CD4-positive, alpha-beta T cell treated with Interleukin-6 at 100 ng/mL for 8 hours (primary cell): ENCODE results near the gene SSH2.
A peak's percentile ranks its signal among the peaks of the same experiment; 100 is the strongest.
"Not testable (repeated sequence)": the region's sequence is repeated elsewhere in the genome, so short reads cannot be mapped to it uniquely, and the experiment has no call there.

Source experiments
- DNase-seq: peaks from one replicate; pipeline ENCODE4 v3.0.0-alpha.2; 2020; ENCODE audit warnings: mixed read lengths, low spot score

Gene SSH2

DNA sequence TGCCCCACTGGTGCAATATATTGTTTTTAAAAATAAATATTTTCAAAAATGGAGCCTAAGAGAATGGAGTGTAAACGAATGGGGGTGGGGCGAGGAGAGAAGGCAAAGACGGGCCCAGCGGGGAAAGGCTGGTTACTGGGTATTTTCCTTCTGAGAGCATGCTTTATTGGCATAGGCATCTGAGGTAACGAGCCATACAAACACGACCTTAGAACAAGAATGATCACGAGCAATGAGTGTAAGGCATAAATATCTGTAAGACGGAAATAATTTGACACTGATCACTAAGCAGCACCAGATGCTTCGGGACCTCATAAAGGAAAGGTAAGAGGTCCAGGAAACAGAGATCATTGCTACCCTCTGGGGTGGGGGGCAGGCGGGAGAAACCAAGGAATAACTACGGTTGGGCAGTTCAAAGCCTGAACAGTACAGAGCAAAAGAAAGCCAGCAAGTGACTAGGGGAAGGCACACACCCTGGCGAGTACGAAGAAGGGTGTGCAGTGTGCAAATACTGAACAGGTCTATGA, 959 bp downstream of the SSH2 start:
- peak; percentile 4 for DNase-seq

DNA sequence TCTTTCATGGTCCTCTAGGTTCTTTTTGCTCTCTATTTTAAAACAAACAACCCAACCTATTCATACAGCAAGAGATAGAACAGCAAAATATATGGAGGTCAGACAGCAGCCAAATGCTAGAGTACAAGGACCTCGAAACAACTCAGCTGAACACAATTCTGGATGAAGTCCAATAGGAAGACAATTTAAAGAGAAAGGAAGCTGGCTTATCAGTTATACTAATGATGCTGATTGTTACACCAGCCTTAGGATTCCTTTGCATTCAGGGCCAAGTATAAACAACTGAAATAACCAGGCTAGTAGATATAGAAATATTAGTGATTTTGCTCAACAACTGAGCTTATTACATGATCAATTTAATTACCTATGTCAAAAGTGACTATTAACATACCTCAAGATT, 2.5 kb downstream of the SSH2 start:
- DNase-seq: no peak

DNA sequence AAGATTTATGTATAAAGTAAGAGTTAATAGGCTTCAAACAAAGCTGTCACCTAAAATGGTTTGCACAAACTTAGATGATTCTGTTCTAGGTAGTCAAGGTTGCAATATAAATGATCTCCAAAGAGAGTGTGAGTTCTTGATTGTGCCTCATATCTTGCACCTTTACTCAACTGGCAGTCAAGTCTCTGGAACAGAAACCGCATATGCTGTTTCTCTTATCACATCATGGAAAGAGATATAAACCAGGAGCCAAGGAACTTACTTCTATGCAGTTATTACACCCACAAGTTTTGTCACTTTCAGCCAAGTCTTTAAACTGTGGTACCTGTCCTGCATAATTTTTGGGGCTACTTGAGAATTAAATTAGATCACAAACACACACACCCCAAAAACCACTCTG, 5.2 kb downstream of the SSH2 start:
- no peak for DNase-seq

DNA sequence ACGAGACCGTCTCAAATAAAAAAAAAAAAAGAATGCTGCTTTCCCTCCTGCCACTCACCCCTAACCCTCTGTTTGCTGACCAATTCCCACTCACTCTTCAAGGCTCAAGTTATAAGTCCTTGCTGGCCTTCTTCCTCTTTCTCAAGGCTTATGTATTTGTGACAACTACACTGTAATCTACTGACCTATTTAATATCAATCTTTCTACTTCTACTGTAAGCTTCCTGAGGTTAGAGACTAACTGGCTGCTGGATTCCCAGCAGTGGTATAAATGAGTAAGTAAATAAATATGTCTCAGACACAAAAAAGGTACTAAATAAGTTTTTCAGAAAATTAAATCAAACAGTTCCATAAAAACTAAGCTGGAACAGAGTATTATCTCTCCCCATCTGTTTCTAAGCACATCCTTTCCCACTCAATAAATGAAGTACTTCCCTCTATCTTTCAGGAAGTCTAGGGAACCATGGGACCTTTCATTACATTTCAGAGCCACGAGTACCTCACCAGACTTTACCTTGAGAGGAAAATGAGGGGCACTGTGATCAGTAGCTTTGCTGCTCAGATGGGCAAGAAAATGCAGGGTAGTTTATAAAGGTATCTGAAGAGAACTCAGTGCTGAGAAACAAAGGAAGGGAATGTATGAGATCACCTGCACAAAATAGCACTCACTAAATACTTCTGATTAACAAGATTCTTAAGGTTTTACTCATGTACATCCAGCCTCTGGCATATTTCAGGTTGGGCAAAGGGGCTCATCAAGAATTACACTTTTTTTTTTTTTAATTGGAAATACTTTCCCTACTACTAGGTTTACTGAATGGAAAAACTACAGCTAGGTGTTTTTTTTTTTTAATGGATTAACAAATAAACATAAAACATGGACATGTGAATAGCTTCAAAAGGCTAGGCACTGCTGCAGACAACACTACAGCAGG, 10.8 kb downstream of the SSH2 start:
- no peak for DNase-seq

DNA sequence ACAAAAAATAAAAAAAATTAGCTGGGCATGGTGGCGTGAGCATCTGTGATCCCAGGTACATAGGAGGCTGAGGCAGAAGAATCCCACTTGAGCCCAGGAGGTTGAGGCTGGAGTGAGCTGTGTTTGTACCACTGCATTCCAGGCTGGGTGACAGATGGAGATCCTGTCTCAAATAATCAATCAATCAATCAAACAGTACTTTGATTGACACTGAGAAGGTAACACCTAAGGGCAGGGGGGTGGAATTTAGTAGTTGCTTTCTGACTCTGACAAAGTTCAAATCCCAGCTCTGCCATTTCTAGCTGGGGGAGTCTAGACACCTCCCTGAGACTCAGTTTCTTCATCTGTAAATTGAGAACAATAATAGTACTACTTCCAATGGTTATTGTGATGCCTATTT, 12.0 kb downstream of the SSH2 start:
- DNase-seq: no peak

DNA sequence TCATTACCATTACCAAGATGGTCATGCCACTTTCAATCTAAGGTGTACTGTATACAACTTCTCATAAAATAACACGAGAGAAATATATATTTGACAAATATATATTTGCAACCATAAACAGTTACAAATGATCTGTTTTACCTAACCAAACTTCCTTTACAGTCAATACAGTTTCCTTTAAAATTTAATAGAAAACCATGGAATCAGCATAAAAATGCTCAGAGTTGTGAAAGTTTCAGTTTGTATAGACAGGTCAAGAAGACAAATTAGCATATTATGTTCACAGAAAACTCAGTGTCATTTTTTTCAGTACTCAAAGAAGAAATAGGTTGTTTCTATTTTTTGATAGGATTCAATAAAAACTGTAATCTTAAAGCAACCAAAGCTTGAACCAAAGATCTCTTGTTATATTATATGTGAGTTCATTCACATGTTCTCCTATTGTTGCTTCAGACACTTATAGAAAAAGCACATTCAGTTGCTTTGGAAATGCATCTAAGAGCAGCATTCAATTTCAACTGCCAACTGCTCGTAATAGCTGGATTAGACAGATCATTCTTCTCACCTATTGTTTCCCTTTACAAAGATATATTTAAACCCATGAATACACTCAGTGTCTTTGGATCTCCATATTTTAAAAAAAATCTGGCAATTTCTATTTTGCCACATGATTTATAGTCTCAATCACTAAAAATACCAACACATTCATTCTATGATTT, 15.1 kb downstream of the SSH2 start:
- DNase-seq: no peak

DNA sequence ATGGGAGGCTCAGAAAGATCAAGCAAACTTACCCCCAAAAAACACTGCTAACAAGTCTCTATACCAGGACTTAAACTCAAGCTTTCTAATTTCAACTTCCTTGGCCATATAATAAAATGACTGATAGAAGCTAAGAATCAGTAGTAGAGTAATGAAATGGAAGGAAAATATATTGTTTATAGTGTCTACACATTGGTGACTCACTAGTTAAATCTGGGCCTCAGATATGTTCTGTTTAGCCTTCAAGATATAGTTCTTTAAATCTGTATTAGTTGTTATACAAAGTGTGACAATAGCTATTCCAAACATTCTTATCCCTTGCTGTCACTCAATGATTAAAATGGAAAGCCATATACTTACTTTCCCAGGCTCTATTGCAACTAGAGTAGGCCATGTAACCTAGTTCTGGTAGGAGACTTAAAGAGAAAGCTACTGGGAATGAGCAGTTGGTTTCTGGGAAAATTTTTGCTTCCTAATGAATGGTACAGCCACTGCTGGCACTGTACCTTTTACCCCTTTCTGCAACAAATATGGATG, 18.3 kb downstream of the SSH2 start:
- DNase-seq: no peak

DNA sequence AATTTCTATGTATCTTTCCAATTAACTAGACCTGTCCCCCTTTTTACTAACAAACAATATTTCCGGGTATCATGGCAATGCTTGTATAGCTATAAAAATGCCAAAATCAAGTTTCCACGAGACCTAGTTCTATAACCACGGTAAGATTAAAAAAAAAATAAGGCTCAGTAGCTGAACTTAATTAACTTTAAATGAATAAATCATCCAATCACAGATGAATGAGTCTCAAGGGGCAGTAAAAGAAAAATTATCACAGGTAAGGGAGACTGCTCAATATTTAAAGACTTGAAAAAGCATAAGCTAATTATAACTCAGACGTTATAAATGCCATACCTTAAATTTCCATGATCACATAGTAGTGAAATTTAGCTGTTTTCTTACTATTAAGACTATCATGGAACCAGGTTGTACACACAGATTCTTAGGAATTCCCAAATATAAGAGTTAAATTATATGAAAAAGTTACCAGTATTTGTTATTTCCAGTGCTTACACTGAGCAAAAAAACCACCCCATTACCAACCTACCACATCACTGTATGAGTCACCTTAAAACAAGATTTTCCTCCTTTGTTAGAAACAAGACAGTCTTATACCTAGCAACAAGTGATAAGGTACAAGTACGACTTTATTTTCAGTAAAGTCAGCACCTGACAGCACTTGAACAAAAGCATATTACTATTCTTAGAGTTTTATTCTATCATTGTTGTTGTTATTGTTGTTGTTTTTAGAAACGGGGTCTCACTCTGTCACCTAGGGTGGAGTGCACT, 20.6 kb downstream of the SSH2 start:
- DNase-seq: no peak

DNA sequence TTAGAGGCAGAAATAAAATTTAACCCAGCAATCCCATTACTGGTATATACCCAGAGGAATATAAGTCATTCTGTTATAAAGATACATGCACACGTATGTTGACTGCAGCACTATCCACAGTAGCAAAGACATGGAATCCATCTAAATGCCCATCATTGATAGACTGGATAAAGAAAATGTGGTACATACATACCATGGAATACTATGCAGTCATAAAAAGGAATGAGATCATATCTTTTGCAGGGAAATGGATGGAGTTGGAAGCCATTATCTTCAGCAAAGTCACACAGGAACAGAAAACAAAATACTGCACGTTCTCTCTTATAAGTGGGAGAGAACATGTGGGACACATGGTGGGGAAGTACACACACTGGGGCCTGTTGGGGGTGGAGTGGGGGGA, 23.1 kb downstream of the SSH2 start:
- no peak for DNase-seq

DNA sequence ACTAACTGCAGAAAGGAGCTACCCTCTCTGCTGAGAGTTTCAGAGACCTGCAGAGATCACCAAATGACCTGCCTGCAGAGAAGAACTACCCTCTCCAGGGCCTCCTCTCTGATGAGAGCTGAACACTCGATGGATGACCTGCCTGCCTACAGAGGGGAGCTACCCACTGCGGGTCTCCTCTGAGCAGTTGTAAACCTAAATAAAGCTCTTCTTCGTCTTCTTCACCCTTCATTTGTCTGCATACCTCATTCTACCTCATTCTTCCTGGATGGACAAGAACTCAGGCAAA, 24.2 kb downstream of the SSH2 start:
- DNase-seq: no peak

DNA sequence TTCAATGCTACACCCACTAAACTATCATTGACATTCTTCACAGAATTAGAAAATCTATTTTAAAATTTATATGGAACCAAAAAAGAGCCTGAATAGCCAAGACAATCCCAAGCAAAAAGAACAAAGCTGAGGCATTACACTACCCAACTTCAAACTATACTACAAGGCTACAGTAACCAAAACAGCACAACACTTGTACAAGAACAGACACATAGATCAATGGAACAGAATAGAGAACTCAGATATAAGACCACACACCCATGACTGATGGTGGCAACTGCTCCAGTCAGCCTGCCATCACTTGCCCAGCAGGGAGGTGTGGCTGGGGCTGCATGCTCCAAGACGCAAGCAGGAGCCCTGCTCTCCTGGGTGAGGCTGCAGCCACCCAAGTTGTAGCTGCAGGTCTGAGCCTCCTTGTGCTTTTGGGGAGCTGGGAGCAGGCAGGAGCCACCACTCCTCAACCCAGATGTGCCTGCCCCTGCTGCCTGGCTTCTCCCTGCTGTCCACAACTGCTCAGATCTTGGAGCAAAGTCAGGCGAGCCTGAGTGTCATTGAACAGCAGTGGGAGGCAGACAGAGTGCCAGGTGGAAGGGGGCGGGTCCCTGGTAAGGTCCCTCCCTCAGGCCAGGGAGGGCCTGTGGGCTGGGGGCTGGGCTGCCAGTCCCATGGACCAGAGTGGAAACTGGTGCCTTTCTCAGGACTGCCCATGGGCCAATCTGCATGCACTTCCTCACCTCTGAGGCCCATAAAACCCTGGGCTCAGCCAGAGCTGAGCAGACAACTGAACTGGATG, 24.7 kb downstream of the SSH2 start:
- DNase-seq: no peak

DNA sequence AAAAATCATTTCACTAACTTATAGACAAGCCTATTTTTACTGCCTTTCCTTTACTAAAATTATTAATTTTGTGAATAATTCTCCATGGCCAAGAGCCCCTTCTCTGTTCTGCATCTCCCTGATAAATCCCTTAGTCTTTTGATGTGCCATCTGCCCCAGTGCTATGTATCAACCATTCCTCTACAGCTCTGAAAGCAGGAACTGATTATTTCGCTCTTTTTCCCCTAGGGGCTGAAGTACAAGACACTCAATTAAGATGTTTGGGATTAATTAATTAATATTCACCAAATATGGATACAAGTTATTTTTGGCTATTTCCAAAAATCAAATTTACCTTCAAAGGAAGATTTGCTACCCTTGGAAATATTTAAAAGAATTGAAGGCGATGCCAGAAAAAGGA, 26.6 kb downstream of the SSH2 start:
- no peak for DNase-seq

DNA sequence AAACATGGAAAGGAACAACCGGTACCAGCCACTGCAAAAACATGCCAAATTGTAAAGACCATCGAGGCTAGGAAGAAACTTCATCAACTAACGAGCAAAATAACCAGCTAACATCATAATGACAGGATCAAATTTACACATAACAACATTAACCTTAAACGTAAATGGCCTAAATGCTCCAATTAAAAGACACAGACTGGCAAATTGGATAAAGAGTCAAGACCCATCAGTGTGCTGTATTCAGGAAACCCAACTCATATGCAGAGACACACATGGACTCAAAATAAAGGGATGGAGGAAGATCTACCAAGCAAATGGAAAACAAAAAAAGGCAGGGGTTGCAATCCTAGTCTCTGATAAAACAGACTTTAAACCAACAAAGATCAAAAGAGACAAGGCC, 32.9 kb downstream of the SSH2 start:
- not testable (repeated sequence) for DNase-seq

DNA sequence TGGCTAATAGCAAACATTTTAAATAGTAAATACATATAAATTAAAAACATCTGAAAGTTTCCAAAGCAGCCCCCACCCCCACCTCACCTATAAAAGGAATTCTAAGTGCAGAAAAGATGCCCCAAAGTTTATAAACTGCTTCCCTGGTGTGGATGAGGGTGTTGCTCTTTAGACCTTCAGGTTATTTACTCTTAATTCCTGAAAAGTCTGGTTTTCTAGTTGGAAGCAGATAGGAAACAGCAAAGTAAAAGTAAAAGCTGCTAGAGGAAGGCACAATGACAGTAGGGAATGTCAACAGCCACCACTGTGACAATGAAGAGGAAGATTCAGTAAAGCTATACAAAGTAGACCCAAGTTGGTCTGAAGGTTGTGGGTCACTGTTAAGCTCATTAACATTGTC, 37.8 kb downstream of the SSH2 start:
- DNase-seq: no peak

DNA sequence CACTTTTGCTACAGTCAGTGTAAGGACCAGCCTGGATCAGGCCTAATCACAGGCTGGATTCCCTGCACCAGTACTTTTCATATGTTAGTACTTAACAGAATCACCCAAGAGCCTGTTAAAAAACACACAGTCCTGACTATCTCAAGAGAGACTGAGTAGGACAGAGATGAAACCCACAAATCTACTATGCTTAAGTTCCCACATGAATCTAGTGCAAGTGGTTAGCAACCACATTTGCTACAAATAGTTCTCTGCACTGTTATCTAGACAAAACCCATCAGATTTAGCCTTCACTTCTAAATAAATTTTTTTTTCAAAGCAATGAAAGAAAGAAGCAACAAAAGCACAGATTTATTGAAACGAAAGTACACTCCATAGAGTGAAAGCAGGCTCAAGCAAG, 38.9 kb downstream of the SSH2 start:
- no peak for DNase-seq

DNA sequence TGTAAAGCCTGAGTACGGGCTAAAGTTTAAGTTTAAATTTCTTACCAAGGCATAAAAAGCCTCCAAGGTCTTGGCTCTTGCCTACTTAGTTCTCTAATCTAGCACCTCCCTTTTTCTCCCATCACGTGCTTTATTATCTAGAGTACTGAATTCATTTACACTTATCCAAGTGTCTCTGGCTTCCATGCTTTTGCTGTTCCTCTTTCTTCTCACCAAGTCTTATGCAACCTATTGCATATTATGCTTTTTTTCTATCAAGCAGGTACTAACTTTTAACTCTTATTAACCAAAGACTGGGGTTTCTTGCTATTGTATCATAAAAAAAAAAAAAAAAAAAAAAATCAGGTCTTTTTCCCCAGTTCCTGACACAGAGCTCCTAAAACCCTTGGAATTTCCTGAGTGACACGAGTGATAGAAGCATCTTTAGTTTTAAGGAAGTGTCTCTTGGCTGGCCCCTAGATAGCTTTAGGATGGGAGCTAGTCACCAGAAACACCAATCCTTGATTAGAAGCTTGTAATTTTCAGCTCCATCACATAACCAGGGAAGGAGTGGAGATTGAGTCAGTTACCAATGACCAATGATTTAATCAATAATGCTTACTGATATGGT, 44.9 kb downstream of the SSH2 start:
- DNase-seq: no peak

DNA sequence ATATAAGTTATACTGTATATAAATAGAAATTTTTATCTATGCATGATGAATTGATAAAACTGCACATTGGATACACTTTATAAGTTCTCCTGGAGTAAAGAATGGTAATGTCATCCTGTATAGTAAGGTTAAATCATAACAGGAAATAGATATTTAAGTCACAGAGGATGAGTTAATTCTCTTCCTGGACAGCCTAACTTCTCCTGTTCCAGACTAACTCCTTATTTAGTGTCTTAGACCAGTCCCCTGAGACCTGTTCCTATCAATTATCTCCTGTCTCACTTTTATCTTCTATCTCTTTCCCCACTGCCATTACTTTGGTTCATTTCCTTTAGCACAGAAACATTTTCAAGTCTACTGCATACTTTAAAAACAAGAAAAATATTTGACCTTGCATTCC, 46.5 kb downstream of the SSH2 start:
- DNase-seq: no peak

DNA sequence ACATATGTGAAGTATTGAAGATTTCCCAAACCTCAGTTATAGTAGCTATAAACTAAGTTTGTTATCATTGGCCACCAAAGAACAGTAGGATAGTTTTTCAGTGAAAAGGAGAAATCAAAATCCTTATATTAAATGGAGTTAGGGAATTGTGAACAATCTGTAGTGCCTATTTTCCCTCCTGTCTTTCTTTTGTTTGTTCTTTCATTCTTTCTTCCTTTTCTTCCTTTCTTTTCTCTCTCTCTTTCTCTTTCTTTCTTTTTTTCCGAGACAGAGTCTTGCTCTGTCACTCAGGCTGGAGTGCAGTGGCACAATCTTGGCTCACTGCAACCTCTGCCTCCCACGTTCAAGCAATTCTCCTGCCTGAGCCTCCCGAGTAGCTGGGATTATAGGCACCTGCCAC, 48.8 kb downstream of the SSH2 start:
- no peak for DNase-seq

DNA sequence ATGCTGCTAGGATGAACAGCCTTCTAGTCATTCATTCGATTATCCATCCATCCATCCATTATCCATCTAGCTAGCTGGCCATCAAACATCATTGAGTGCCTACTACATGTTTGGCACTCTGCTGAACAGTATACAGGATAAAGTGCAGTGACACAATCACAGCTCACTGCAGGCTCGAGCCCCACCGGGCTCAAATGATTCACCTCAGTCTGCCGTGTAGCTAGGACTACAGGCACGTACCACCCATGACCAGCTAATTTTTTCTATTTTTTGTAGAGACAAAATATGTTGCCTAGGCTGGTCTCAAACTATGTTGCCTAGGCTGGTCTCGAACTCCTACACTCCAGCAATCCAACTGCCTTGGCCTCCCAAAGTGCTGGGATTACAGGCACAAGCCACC, 50.0 kb downstream of the SSH2 start:
- DNase-seq: no peak

DNA sequence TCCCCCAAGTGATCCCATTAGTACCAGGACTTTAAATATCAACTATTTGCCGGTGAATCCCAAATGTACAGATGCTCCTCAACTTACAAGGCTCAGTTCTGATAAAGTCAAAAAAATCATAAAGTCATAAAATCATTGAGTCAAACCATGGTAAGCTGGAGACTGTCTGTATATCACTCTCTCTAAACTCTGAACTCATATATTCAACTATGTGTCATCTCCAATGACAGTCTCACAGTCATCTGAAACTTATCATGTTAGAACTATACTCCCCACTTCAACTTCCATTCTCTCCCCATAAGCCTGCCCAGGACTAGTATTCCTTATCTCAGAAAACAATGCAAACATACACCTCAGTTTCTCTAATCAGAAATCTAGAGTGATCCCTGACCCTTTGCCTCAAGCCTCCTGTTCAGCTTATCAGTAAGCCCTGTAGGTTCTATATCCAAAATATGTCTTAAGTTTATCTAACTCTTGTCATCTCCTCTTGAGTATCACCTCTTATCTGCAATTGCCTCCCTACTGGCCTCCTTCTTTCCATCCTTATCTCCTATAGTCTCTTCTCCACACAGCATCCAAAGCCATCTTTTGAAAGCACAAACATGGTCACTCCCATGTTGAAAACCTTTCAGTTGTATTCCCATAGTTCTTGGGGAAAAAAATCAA, 55.0 kb downstream of the SSH2 start:
- no peak for DNase-seq

DNA sequence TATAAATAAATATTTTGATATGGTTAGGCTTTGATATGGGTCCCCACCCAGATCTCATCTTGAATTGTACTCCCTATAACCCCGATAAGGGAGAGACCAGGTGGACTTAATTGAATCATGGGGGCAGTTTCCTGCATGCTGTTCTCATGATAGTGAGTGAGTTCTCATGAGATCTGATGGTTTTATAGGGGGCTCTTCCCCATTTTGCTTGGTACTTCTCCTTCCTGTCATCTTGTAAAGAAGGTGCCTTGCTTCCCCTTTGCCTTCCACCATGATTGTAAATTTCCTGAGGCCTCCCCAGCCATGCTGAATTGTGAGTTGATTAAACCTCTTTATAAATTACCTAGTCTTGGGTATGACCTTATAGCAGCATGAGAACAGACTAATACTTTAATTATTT, 55.7 kb downstream of the SSH2 start:
- DNase-seq: not testable (repeated sequence)
